CD4-positive, alpha-beta T cell treated with Interleukin-4 for 4 hours (primary cell): ENCODE measurements around the gene ZC3HAV1.
"Not testable (repeated sequence)": the region's sequence is repeated elsewhere in the genome, so short reads cannot be mapped to it uniquely, and the experiment has no call there.

ENCODE experiments used
- DNase-seq: peaks from one replicate; pipeline ENCODE4 v3.0.0-alpha.2; 2020

ZC3HAV1 gene

DNA sequence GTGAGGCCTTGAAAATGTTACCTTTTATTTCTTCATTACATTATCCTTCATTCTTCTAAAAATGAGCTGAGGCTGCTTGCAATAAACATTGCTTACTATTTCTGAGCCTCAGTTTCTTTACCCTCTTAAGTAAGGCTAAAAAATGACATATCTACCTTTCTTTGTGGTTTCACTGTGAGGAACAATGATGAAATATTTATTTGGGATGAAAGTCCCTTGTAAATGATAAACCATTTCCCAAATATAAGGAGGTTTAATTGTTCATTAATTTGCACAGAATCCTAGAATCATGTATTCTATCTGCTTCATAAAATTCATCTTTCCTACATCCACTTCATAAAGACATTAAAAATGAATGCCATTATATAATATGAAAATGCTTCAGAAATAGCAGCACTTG lies 27.9 kb downstream of the ZC3HAV1 start:
- DNase-seq: no peak

DNA sequence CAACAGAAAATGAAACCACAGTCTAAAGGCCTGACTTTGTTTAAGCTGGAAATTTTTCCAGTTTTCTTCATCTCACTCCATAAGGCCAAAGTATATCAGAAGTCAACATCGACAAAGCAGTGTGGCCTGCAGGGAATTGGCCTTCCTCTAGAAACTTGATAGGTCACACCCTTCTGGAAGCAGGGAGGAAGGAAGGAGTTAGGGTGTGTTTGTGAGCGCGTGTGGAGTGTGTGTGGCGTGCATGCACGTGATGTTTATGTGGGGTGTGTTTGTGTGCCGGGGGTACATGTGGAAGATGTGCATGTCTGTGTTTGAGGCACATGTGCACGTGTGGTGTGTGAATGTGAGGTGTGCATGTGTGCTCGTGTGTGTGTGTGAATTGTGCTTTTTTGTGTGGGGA lies 28.6 kb downstream of the ZC3HAV1 start:
- DNase-seq: no peak

DNA sequence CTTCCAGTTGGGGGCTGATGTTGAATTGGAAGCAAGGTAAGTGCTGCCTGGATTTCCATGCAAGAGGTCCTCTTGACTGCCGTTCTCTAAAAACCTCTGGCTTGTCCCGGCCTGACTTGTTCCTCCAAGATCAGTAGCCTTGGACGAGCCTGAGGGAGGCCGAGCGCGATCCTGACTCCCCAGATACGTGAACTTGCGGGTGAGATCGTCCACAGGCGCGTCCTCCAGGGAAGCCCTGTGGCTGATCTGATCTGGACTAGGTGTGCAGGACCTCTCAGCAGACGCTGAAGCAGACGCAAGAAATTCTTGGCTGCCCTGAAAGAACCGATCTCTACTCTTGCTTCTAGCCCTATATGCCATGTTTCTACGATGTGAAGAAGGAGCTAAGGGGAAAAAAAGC lies 29.7 kb downstream of the ZC3HAV1 start:
- no peak for DNase-seq

DNA sequence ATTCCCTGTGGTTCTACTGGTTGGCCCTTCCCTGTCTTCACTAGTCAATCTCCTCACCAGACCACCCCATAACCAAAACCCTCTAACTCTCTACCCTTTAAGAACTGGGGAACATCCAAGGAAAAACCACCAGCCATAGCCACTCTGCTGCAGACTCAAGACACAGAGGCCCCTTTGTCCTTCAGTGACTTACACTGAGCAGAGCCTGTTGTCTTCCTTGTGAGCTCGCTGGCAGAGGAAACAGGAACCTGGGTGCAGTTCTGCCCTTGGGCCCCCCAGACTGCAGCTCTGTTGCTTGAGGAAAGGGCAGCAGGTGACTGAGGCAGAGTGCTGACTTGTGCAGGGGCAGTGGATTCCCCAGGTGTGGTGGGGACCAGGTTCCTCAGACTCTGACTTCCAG lies 30.6 kb downstream of the ZC3HAV1 start:
- DNase-seq: no peak

DNA sequence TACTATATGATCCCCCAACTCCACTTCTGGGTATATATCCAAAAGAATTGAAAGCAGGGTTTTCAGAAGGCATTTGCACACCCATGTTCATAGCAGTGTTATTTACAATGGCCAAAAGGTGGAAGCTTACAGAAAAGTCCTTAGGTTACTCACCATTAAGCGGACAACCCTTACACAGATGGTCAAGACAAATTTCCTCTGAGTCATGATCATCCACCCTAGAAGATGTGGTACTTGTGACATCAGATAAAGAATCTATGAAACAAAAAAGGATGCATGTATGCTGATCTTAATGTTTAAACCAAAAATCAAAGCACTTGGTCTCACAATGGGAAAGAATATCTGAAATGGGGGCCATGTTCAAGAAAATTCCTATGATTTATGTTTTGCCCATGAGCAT lies 31.1 kb downstream of the ZC3HAV1 start:
- DNase-seq: no peak

DNA sequence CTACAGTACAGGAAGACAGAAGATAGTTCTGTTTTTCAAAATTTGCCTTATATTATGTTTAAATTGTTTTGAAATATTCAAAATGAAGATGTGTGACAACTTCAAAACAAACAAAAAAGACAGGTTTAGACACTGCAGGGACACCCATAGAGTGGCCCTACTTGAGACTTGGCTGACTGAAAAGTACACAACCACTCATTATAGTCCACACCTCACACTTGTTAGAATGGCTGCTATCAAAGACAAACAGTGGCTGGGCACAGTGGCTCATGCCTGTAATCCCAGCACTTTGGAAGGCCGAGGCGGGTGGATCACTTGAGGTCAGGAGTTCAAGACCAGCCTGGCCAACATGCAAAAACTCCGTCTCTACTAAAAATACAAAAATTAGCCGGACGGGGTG lies 31.8 kb downstream of the ZC3HAV1 start:
- DNase-seq: not testable (repeated sequence)

DNA sequence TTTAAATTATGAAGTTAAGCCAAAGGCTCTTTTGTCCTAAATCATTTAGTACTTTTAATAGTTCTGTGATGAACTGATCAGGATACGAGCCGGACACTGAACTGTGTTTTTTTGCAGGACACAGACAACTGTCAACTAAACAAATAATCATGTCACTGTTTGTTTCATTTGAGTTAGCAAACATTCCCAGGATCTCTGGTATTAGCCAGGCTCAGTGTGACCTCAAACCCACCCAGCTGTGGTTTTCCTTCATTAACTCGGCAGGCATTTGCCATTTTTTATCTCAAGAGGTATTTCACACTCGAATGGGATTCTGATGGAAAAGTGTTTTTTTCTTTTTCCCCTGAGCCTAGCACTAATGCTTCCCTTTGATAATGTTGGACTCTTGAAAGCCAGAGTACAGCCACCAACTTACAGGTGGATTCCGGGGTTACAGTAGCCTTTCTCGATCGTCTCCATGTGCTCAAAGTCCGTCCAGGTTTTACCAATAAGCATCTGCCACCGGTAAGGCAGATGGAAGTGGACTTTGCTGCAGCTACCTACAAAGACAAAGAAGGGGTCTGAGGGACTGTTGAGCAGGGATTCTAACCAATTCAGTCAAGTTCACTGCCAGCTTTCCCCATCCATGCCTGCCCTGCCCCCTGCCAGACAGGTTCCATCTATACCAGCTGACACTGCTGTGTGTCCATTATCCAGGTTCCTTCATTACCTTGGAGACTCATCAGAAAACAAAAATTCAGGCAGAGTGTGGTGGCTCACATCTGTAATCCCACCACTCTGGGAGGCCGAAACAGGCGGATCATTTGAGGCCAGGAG lies 33.4 kb downstream of the ZC3HAV1 start:
- no peak for DNase-seq

DNA sequence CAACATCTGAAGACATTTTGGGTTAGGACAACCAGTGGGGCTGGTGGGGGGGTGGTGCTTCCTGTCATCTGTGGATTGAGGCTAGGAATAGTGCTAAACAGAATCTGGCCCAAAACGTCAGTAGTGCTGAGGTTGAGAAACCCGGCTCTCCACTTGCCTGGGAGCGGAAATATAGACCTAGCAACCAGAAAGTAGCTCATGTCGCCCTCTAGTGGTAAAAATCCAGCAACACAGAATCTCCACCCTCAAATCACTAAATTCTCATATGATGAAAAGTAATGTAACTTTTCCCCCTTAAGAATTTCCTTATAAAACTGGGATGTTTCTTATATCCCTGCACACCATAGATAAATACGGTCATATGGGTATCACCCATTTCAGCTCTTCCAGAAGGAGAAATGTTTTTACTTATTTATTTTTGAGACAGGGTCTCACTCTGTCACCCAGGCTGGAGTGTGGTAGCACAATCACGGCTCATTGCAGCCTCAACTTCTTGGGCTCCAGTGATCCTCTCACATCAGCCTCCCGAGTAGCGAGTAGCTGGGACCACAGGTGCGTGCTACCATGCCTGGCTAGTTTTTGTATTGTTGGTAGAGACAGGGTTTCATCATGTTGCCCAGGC lies 34.4 kb downstream of the ZC3HAV1 start:
- peak; percentile 82 for DNase-seq

DNA sequence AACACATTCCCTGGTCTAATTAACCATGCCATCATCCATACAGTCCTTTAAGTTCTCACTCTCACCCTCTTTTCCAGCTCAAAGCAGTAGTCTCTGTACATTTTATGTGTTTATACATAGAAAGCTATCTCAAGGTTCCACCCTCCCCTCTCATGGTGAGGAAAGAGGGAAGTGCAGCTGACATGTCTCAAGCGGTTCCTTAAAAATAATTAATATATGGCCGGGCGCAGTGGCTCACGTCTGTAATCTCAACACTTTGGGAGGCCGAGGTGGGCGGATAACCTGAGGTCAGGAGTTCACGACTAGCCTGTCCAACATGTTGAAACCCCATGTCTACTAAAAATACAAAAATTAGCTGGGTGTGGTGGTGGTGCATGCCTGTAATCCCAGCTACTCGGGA lies 36.7 kb downstream of the ZC3HAV1 start:
- no peak for DNase-seq

DNA sequence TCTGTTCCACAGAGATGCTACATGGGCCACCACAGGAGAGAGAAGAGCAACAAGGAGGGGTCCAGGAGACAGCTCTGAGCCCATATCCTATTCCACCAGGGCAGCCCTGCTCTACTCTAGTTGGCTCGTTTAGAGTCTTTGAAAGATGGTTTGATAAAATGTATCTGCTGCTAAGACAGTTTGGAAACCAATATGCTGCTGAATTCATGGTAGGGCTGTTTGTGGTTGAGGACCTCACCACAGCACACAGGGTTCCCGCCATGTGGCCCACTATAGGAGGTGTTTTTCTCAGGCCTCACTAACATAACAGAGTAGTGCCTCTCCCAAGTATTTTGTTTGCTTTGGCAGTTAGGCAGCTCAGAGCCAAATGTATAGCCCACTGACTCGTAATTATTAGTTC lies 37.8 kb downstream of the ZC3HAV1 start:
- no peak for DNase-seq

DNA sequence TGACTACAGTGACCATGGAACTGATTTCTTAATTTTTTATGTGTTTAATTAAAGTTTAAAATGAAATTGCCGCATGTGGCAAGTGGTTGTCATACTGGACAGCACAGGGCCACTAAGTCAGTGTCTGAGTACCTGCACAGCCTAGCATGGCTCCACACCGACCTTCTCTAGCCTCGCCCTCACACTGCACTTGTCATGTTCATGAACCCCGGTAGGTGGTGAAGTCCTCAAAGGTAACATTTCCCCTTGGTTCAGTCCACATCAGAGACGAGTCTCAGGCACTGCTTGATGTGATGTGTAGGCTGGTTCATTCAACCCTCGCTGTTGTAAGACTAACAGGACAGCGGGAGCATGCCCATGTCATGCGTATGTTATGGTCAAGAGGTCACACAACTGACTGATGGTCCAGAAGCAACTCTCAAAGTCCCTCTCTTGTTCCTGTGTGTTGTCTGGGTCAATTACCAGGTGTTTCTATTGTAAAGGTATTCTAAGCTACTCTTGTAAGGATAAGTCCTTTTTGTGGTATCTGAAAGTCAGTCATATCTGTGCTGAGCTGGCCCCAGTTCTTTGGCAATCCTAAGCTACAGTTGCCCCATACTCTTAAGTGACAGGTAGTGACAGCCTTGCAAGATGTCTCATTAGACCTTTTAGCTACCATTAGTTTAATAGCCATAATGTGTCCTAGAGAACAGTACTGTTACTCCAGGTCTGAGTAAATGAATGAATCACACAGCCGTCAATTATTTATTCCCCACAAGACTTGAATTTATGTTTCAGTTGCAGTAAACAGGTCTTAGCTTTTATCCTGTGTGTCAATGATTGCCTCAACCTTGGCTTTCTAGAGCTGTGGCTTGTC lies 40.7 kb downstream of the ZC3HAV1 start:
- no peak for DNase-seq

DNA sequence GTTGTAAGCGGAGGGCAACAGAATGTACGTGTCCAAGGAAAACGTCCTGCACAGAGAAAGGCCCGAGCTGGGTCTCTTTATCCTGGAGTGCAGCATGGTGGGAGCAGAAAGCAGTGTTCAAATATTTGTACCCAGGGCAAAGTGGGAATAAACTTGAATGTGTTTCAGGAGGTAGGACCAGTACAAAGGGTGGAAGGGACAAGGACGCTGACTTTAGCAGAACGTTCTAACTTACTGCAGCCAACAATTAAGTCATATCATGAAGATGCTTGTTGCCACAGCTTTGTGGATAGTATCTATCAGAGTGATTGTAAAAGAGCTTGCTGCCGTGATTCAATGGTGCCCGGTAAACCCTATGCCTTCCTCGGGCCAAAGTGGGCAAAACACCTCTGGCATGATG lies 43.2 kb downstream of the ZC3HAV1 start:
- no peak for DNase-seq

DNA sequence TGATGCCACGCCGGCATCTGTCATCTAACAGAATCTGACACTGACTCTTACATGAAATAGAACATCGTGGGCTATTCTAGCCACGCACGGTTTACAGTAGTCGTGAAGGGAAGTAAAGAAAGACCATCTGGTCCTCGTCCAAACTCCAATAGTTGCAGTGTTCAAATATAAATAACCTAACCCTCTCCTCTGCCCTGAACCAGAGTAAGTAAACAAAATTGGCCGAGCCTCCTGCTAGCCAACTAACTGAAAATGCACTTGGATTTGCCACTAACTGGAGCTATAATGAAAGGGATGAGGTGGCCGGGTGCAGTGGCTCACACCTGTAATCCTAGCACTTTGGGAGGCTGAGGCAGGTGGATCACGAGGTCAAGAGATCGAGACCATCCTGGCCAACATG lies 44.2 kb downstream of the ZC3HAV1 start:
- DNase-seq: no peak

DNA sequence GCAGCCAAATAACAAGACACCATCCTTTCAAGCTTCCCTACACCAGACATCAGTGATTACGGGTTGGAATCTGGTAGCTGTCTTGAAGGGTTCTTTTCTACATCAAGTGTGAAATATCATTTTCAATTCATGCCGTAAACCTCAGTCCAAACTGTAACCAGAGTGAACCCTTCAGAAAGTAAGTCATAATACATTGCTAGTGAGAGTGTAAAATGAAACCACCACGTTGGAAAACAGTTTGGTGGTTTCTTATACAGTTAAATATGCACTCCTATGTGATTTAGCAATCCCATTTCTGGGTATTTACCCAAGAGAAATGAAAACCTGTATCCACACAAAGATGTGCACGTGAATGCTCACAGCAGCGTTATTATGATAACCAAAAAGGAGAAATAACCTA lies 48.1 kb downstream of the ZC3HAV1 start:
- no peak for DNase-seq

DNA sequence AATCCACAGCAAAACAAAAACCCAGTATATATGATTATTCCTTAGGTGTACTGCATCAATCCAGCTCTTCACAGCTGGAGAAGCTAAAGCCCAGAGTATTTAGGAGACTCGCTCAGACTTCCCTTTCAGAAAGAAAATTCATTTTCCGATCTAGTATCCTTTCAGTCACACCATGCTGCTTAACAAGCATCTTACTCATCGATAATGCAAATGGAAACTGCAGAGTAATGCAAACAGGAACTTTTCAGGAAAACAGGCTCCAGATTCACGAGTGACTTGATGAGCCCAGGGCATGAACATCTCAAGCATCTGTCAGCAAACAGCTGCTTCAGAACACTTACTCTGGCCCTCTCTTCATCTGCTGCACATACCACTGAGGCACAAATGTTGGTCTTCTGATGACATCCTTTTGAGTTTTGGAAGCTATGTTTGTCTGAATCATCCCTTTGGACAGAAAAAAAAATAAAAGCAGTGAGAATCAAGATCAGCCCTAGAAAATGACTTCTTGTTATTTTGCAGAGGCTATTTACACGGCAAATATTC lies 48.8 kb downstream of the ZC3HAV1 start:
- no peak for DNase-seq

DNA sequence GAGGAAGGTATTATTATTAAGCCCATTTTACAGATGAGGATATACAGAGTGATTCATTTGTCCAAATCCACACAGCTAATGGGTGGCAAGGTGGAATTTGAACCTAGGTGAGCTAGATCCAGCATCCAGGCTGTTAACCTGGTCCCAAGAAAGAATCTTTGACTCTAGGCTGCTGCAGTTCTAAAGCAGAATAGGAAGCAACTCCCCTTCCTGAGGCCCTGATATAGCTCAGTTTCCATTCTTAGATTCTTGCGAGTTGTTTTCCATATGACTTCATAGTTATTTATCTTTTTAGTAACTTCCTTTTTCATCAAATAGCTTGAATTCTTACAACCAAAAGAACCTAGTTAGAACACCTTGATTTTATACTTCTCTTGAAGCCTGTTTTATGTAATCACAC lies 49.6 kb downstream of the ZC3HAV1 start:
- DNase-seq: no peak

DNA sequence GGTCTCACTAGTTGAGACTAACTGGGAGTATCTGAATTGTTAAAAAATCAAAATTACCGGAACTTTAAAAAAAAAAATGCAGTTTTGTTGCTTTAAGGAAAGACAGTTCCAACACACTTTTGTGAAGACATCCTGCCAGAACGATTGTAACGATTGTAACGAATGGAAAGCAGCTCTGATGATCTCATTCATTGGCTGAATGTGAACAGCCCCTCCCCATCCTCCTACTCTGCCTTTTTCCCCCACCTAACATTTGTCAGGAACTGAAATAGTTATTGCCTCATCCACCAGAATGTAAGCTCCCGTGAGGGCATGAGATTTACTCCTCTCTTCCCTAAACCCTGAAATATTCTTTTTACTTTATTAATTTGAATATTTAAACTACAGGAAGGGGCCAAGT lies 50.6 kb downstream of the ZC3HAV1 start:
- DNase-seq: no peak

DNA sequence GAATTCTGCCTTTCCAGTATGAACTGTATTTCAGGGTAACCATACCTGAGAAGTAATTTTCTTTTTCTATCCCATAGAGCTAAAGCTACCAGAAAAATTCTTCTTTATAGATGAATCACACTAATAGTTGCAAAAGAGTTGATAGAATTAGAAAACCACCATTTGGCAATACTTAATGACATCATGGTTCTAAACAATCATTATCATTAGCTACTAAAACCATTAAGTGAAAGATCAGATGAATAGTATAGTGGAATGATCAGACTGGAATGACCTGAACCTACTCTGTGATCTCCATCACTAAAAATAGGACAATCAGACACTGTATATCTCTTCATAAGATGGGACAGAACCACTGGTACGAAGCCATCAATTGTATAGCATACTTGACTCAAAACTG lies 53.8 kb downstream of the ZC3HAV1 start:
- DNase-seq: no peak

DNA sequence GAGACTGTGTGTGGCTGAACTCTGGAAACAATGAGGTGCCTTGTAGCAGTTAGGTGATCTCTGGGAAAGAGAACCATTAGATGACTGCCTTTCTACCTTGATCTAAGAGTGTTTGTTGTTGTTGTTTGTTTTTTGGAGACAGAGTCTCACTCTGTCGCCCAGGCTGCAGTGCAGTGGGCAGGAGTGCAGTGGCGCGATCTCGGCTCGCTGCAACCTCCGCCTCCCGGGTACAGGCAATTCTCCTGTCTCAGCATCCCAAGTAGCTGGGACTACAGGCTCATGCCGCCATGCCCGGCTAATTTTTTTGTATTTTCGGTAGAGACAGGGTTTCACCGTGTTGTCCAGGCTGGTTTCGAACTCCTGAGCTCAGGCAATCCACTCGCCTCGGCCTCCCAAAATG lies 54.9 kb downstream of the ZC3HAV1 start:
- not testable (repeated sequence) for DNase-seq

DNA sequence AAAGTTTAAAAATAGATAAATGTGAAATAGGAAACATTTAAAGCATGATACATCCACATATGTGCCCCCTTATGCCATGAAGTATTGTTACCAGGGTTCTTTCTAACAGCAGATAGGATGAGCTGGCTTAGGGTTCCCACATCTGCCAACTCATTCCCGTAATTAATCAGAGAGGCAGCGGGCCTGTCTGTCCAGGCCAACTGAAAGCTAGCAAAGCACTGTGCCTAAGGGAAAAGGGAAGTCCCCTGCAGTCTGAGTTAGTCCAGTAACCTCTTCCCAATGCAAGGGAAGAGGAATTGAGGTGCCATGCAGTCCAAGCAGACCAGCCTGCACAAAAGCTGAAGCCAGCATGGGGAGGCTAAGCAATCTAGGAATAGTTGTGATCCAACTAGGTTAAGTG lies 55.4 kb downstream of the ZC3HAV1 start:
- DNase-seq: no peak

DNA sequence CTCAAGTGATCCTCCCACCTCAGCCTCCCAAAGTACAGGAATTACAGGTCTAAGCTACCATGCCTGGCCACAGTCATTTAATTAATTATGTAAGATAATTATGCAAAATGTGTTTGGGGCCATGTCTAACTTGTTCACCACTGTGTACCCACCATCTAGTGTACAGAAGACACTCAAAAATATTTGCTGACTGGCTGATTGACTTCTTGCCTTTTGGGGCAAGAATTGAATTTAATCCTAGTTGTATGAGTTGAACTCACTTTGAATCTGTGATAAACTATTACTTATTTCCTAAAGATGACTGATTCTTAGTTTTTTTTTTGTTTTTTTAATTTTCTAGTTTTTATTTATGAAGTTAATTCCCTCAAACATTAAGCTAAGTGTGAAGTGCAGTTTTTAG lies 57.9 kb downstream of the ZC3HAV1 start:
- DNase-seq: no peak

DNA sequence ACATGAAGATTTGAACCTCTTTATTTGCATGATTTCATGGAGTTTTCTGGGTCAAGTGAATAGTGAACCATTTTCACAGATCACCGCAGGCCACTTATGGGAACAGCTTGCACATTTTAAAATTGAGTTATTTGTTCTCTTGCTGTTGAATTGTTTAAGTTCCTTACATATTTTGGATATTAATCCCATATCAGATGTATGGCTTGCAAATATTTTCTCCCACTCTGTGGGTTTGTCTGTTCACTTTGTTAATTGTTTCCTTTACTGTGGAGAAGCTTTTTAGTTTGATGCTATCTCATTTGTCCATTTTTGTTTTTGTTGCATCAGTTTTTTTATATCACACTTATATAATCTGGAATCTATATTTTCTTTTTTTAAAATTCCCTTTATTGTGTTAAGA lies 59.6 kb downstream of the ZC3HAV1 start:
- DNase-seq: no peak

DNA sequence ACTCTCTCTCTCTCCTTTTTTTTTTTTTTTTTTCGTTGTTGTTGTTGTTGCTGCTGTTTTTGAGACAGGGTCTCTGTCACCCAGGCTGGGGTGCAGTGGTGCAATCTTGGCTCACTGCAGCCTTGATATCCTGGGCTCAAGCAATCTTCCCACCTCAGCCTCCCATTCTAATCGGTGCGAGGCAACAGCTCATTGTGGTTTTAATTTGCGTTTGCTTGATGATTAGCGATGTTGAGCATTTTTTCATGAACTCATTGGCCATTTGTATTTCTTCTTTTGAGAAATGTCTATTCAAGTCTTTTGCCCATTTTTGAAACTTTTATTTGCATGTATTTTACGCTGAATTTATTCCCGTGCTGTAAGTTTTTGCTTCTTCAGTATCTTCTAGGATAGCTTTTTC lies 60.4 kb downstream of the ZC3HAV1 start:
- no peak for DNase-seq

DNA sequence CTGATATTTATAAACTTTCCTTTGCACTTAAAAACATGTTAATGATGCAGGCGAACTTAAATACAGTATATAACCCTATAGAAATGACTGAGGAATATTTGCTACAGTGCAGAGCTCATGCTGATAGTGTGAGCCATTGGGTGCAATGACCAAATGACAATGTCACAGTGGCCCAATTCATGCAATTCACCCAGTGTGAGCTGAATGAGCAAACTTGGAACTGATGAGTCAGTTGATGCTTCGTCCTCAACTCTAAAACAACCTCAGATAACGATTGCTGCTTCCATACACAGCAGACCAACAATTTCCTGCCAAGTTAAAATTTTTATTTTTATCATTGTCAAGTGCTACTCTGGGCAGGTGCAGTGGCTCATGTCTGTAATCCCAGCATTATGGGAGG lies 61.5 kb downstream of the ZC3HAV1 start:
- DNase-seq: no peak
